H1 (cell line): ENCODE data around the gene AP1G2. TPM values are rescaled to one million over a fixed set of nuclear protein-coding genes. Genes with fewer than 3 reads are reported as not detected.

Source experiments
- CBX5 ChIP-seq: fragments of 300-800, 300-1000 bp; sonication (generic); IDR thresholded peaks from 2 replicates; pipeline ENCODE4 v1.7.1; 2016; ENCODE audit warnings: antibody characterized with exemption, low read length, low read depth
- CHD1 ChIP-seq: IDR thresholded peaks from 2 replicates; pipeline ENCODE4 v1.6.1; 2012; ENCODE audit warnings: low read depth, low read length, improper control_type of control experiment
- HDAC2 ChIP-seq, 2 experiments: fragments of 300-600 bp in 1 of 2; sonication (generic) in 1 of 2; IDR thresholded peaks; 2 replicates each; pipeline ENCODE4 v1.6.1; 2011 to 2012; ENCODE audit warnings: low read depth in 2 of 2, low read length in 2 of 2, mild to moderate bottlenecking in 2 of 2, moderate library complexity in 2 of 2, borderline replicate concordance in 1 of 2, inconsistent platforms in 1 of 2
- POU5F1 ChIP-seq: IDR thresholded peaks from 2 replicates; pipeline ENCODE4 v1.6.1; 2011; ENCODE audit warnings: low read depth, mild to moderate bottlenecking, low read length, moderate library complexity
- SIRT6 ChIP-seq: IDR thresholded peaks from one replicate; pipeline ENCODE4 v1.7.1; 2012; ENCODE audit warnings: low read length, inconsistent platforms
- TAF1 ChIP-seq: IDR thresholded peaks from 2 replicates; pipeline ENCODE4 v1.6.1; 2011; ENCODE audit warnings: mild to moderate bottlenecking, low read depth, low read length
- ZNF274 ChIP-seq: IDR thresholded peaks from 2 replicates; pipeline ENCODE4 v1.7.0; 2012; ENCODE audit warnings: low read length, borderline replicate concordance; ENCODE audit errors: extremely low read depth
- polyA plus RNA-seq, 7 experiments: library from polyadenylated mRNA; depleted of rRNA in 3 of 7; stranded (reverse) in 5 of 7; unstranded in 2 of 7; fragments of >200 nt in 5 of 7; fragments of 200-250 nt in 2 of 7; gene quantifications; 1 replicate in 5 of 7; 2 replicates in 1 of 7; 4 replicates in 1 of 7; pipeline versions ENCODE4 v1.2.1 to v1.2.3, GENCODE V29; 2011 to 2013; ENCODE audit warnings: missing spikeins in 2 of 7, mixed read lengths in 2 of 7
- total RNA-seq: library from RNA; stranded (reverse); fragmentation: NEBNext Ultra II Directional; extraction: Animal tissue kit (Norgen Biotek cat#: 25700); gene quantifications from 2 replicates; pipeline ENCODE4 v1.2.1, GENCODE V29; 2021
- TF ChIP-seq, protein P1 (sequence below), 3 experiments: IDR thresholded peaks; 1 replicate in 2 of 3; 2 replicates in 1 of 3; pipeline versions ENCODE4 v1.5.1 to v1.6.1; 2011; ENCODE audit warnings: low read length in 3 of 3, mild to moderate bottlenecking in 3 of 3, inconsistent platforms in 2 of 3, low read depth in 1 of 3, moderate library complexity in 1 of 3; ENCODE audit not compliant: insufficient read depth in 1 of 3; ENCODE audit errors: control extremely low read depth in 1 of 3

The AP1G2 gene
- total and polyA plus RNA-seq, 2 of the 8 experiments (the other 6 are each of a cell fraction or from before 2014, with no cell fraction given): 70.9 to 134 TPM

GRCh38 chr14:23573384-23574015 is 5.9 kb upstream of the AP1G2 start (continued):
- TF ChIP-seq, protein P1, sequence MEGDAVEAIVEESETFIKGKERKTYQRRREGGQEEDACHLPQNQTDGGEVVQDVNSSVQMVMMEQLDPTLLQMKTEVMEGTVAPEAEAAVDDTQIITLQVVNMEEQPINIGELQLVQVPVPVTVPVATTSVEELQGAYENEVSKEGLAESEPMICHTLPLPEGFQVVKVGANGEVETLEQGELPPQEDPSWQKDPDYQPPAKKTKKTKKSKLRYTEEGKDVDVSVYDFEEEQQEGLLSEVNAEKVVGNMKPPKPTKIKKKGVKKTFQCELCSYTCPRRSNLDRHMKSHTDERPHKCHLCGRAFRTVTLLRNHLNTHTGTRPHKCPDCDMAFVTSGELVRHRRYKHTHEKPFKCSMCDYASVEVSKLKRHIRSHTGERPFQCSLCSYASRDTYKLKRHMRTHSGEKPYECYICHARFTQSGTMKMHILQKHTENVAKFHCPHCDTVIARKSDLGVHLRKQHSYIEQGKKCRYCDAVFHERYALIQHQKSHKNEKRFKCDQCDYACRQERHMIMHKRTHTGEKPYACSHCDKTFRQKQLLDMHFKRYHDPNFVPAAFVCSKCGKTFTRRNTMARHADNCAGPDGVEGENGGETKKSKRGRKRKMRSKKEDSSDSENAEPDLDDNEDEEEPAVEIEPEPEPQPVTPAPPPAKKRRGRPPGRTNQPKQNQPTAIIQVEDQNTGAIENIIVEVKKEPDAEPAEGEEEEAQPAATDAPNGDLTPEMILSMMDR (IDR thresholded peaks at IDR 0.05; ENCODE audit: control extremely low read depth in 1 of 3, insufficient read depth in 1 of 3, low read depth in 1 of 3, low read length in 3 of 3): no peak
- no peak for TF ChIP-seq HDAC2 (IDR thresholded peaks at IDR 0.05; ENCODE audit: borderline replicate concordance in 1 of 2, low read depth in 2 of 2, low read length in 2 of 2)
- no peak for TF ChIP-seq ZNF274
- TF ChIP-seq CHD1: no peak
- no peak for TF ChIP-seq SIRT6
- no peak for TF ChIP-seq TAF1
- TF ChIP-seq CBX5: no peak
- no peak for TF ChIP-seq POU5F1
